Measurements from ENCODE around the gene NRG3.

Gene NRG3

DNA sequence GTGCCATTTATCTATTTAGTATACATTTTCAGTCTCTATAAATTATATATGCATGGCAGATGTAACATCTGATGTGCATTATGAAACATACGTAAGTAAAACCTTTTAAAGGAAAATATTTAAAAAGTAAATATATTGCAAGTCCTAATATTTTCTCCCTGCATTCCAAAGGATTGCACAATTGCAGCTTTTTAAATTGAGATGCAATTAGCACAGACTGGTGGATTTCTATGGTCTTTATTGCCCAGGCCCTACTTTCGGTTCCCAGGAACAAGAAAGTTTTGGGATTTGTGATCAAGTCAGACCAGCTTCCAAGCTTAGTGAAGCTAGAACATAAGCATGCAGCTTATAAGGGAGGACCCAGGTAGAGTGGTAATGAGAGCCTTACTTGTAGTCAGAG lies 337.8 kb downstream of the NRG3 start:
- no peak for DNase-seq (ENCODE audit: low read depth in 3 of 3)

DNA sequence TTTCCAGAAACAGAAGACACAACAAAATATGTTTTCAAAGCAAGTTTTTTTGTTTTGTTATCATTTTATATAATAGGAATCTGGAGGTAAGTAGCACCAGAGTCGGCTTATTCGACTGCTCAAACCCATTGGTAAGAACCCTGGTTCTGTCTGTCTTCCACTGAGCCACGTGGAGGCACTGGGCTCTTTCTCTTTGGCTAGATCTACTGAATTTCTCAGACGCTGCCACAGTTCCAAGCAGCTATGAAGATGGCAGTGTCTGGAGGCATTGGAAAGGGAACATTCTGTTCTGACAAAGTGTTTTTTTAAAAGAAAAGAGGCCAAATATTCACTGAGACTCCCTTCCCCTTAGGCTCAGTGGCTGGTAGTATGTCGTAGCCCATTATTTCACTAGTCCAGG lies 338.8 kb downstream of the NRG3 start:
- no peak for DNase-seq (ENCODE audit: low read depth in 3 of 3)

DNA sequence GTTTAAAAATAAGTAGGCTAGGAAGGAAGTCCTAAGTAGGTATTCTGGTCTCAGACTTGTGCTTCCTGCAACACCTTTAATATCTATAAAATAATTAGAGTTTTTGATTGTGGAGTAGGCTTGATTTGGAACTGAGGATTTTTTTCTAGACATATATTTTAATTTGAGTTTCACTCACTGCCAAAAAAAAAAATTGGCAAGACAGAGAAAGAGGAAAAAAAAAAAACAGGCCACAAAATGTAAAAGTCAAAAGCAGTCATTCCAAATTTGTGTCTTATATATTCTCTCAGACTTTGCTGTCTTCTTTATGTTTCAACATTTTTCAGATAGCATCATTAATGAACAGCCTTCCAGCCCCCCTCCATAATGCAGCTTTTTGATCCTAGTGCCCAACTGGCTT lies 346.1 kb downstream of the NRG3 start:
- no peak for DNase-seq (ENCODE audit: low read depth in 3 of 3)

DNA sequence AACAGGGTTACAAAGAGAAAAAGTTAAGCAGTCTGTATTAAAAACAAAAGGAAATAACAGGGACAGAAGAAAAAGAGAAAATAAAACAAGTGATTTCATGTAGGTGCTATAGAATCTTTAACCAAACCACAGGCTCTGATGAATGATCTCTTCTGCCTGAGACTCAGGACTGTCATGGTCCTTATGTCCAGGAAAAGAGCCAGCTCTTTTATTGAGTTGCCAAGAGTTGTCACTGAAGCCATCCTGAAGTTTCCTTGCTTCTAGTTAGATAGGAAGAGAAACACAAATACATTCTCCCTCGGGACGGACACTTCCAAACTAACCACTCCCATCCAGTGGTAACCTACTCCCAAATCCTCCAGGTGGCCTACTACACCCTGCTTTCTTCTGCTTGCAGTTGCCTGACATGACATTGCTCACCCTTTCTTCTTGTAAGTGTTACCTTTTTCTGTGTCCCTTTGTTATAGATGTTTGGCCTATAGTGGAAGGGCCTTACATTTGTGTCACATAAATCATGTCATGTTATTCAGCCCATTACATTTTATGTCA lies 346.7 kb downstream of the NRG3 start:
- DNase-seq (ENCODE audit: low read depth in 3 of 3) = no peak

DNA sequence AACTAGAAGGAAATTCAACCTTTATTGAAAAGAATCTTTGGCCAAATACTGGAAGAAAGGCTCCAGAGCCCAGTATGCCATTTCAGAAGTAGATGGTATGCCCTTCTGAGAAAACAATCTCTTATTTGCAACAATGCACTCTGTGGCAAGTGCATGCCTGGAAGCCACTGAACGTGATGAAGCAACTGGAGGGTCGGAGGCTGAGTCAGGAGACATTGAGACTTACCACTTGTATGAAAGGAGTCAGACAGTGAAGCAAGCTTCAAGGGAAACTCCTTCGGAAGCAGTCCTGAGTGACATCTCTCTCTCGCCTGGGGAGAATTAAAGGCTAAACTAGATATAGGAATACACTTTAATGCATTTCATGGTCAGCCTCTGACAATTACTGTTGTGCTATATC lies 353.7 kb downstream of the NRG3 start:
- no peak for DNase-seq (ENCODE audit: low read depth in 3 of 3)

DNA sequence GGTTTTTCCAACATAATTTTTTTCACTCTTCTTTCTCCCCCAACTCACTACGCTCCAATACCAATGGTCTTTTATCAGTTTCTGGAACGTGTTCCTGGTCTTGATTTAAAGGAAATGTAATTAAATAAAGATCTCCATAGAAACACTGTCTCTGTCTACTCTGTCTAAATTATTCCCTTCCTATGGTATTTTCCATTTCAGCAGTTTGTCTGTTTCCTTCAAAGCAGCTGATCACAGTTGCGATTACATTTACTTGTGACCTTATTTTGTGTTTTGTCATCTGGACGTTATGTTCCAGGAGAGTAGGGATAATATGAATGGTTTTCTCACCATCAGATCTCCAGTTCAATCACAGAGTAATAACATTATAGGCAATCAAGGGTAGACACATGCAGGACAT lies 359.2 kb downstream of the NRG3 start:
- no peak for DNase-seq (ENCODE audit: low read depth in 3 of 3)

DNA sequence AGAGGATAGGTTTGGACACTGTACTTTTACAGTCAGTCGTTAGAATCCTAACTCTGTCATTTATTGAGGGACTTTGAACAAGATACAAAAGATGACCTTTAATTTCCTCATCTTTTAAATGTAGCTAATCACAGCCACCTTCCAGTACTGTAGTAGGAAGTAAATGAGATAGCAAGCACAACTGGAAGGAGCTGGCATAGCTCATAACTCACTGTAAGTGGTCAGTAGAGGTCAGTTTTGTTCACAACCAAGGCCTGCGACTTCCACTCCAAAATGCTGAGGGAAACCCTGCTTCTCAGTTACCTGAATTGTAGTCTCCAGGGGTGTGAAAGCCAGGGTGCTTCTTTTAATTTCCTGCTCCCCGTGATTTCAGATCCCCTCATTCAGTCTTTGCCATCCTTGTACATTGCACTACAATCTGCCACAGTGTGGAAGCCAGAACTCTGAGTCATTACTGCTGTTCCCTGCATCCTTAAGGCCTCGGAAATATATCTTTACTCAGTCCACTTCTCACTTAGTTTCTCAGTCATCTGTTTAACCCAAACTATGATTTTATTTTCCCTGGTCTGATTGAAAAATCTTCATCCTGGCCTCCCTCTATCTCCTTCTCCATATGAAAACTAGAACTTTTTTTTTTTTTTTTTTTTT lies 361.2 kb downstream of the NRG3 start:
- no peak for DNase-seq (ENCODE audit: low read depth in 3 of 3)

DNA sequence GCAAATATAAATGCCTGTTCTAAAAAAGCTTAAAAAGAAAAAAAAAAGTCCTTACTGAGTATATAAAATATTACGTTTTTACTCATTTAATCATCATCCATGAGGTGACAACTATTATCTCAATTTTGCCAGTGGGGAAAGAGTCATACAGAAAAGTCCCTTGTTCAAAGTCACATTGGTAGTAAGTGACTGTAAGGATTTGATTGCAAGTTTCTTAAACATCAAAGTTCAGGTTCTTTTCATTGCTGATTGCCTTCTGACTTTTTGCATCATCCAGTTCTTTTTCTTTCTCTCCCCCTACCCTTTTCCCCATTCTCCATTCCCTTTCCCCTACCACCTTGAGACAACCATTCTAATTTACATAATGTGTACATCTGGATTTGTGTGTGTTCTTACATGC lies 363.3 kb downstream of the NRG3 start:
- DNase-seq (ENCODE audit: low read depth in 3 of 3) = no peak

DNA sequence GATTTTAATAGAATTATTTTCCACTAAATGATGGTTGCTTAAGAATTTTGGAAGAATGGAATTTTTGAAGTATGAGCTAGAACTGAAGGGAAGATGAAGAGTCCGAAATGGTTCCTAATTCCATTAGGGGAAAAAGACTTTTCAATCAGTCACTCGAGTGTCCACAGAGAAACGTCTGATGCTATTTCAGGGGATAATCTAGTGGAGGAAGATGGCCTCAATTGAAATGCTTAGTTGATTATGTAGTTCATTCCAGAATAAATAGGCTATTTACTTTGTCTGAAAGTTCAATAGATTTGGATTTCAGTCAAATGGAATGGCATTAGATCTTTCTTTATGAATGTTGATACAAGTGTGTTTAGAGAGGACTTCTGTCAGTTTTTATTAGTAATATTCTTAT lies 365.4 kb downstream of the NRG3 start:
- DNase-seq (ENCODE audit: low read depth in 3 of 3) = no peak

DNA sequence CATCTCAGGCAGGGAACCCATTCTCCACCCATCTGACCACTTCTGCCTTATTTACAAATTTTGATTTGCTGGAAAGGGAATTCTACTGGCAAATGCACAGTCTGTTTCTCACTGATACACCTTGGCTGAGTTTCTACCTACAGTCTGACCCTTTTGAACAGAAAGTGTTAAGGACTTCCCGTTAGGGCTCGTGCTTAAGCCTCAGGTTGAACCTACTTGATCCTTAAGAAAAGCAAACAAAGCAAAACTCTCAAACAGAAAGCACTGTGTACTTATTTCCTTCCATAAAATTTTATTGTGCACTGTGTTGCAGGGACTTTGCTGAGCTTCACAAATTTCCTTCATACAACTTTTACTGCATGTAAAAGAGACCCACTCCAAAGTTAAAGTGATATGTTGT lies 367.8 kb downstream of the NRG3 start:
- no peak for DNase-seq (ENCODE audit: low read depth in 3 of 3)

DNA sequence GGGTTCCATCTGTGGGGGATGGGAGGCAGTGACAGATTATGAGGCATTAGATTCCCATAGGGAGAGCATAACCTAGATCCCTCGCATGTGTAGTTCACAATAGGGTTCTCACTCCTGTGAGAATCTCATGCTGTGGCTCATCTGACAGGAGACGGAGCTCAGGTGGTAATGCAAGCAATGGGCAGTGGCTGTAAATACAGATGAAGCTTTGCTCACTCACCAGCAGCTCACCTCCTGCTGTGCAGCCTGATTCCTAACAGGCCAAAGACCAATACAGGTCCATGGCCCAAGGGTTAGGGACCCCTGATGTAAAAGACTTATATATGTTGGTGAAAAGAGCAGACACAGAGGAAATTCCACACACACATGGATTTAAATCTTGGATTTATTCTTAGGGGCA lies 370.2 kb downstream of the NRG3 start:
- DNase-seq (ENCODE audit: low read depth in 3 of 3) = no peak

DNA sequence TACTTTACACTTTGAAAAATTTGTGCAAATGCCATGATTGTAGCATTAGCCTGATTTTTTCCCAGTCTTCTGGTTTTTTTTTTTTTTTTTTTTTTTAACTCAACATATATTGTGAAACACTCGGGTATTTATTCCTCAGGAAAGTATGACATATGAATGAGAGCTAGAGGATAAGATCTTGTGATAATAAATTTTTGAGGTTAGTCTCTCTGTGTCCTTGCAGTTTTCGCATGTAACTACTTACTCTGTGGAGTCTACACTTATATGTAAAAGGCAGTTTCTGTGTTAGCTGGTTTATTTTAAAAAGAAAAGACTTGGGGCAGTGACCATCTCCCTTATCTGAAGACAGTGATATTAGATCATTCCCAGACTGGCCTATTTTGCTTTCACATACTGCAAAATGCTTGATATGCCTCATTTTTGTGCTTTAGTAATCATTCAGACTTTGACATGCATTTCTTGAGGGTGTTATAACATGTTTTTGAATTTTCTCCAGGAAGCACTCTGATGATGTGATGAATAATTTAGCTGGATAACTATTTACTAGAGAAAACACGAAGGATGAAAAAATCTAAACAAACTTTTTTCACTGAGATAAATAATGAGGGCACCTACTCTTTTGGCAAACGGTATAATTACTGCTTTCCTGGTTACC lies 371.0 kb downstream of the NRG3 start:
- no peak for DNase-seq (ENCODE audit: low read depth in 3 of 3)

DNA sequence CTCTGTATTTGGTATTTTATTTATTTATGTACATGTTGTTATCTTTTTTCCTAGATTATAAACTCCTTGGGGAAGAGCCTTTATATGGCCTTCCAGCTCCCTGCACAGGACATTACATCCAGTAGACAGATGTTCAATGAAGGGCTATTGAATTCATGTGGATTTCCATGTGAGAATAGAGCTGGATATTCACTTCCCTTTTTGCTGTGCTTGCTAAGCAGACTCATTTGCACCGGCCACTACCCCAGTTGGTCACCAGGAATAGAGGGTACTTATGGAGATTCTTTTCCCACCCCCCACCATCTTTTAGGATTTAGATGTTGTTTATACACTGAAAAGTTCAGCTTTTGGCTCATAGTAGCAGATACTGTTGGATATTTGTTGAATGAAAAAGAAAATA lies 374.1 kb downstream of the NRG3 start:
- DNase-seq (ENCODE audit: low read depth in 3 of 3) = no peak

DNA sequence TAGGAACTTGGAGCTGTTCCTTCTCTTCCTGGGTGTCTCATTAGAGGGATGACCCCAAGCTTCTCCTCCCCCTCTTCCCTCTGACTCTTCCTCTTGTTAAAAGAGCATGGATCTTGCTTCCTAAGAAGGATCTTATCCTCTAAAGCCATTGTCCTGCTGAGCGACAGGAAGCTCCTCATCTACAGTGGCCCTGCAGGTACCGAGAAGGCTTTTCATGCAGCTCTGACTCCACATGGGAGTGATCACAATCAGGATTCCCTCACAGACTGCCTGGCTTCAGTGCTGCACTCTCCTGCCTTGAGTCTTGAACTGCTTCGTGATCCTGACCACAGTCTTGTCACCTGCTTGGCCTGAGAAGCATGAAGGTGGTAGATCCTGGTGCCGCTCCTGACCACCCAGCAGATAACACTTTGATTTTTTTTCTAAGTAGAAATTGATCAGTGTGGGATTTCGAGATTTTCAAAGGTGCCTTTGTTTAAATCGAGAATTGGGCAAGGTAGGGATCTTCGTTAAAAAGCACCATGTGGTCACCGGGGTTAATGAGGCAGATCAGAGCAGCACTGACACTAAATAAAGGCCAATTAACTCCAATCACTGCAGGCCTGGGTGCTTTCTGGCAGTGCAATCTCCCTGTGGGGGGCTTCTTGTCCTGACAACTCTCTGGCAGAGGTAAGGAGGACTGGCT lies 376.4 kb downstream of the NRG3 start:
- no peak for DNase-seq (ENCODE audit: low read depth in 3 of 3)

DNA sequence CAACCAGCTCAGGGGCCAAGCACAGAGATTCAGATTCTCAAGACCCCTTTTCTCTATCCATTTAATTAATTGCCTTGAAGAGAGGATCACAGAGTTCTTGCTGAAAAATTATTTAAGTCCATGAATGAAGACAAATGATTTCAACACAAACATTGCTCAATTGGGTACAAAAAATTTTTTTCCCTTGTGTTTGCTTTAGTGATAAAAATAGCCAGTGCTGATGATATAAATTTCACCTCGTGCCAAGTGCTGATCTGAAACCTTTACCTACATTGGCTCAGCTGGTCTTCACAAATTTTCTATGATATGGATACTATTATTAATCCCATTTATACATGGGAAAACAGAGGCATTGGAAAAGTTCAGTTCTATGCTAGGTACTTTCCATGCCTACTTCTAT lies 377.1 kb downstream of the NRG3 start:
- no peak for DNase-seq (ENCODE audit: low read depth in 3 of 3)

DNA sequence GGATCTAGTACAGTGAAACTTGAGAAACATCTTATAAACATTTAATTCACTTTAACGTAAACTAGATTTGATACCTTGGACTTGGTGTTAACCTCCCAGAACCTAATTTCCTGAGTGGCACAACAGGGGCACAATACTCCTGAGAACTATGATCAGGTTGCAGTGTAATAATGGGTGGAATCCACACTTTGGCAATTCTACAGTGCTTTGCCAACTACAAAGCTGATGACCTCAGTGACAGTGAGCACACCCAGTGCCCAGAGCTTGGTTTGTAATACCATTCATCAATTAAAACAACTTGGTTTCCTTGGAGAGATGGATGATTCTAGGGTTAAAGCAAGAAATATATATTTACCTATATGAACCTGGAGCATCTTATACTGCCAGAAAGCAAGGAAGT lies 379.2 kb downstream of the NRG3 start:
- DNase-seq (ENCODE audit: low read depth in 3 of 3) = no peak

DNA sequence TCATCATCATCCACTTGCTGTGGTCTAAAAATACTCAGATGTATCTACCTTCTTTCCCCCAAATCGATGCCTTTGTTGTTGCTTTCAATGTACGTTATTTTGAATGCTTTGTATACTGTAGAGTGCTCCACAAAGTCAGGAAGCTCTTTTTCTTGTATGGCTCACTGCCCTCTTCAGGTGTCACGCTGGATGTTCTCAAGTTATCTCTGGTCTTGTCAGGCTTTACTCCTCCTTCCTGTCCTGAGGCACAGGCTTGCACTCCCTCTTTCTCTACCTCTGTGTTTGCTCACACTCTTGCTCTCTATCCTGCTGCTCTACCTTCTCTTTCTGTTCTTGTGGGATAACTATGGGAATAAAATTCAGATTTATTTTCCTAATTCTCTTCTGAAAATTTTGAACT lies 381.3 kb downstream of the NRG3 start:
- DNase-seq (ENCODE audit: low read depth in 3 of 3) = no peak

DNA sequence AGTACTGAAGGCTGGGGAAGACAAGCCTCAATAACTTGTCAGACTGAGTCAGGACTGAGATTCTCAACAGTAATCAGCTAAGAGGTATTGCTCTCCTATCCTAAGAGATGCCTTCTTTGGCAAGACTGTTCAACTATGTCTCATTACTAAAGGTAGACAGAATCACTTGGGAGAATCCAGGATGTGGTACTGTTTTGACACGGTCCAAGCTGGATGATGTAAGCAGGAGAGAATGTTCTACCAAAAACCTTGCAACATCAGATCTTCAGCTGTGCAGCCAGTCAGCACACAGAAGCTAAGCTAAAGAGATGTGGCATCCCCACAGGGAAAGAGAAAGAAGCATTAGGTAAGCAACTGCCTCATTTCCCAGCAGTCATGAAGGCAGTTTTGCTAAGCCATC lies 391.4 kb downstream of the NRG3 start:
- DNase-seq (ENCODE audit: low read depth in 3 of 3) = no peak

DNA sequence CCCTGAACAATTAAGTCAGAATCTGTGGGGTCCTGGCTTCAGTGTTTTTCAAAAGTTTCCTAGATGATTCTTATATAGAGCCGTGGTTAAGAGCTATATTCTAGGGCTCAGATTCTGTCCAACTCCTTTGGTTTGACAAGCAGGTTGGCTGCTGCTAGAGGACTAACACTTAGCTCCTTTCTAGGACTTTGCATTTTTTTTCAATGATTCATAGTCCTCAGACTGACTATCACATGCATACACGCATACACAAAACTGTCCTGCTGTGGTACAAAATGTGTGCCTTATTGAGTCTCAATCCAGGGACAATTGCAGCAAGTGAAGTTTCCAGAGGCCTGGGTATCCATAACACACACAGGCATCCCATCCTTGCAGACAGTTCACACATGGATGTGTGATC lies 392.0 kb downstream of the NRG3 start:
- DNase-seq (ENCODE audit: low read depth in 3 of 3) = no peak

DNA sequence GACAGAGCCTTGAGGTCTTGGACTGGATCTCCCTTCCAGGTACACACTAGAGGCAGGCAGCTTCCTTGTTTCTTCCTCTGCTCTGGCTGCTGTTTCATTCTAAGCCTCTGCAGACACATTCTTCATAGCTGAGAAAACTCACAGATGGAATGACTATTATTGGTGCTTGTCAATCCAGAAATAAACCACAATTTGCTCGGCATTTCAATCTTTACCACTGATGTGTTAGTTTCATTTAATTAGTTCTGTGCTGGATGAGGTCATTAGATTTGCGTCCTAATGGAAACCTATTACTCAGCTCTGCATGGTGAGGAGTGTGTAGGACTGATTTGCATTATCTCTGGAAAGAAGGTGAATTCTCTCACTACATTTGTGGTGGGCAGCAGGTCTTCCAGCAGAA lies 392.5 kb downstream of the NRG3 start:
- no peak for DNase-seq (ENCODE audit: low read depth in 3 of 3)

DNA sequence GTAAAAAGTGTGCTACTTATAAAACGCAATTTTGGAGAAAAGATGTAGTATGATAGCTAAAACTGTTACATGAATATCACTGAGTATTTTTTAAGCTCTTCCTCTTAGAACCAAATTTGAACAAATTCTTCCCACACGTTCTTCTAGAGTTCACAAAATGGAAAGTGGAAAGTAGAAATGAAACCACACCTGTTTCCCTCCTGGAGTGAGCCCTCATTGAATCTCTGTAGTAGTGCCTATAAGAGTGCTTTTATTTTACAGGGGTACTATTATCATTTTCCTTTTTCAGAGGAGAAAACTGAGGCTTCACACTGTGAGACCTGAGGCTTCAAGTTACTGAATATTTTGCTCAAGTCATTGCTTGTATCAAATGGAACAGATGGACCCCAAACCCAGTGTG lies 393.0 kb downstream of the NRG3 start:
- DNase-seq (ENCODE audit: low read depth in 3 of 3) = no peak

DNA sequence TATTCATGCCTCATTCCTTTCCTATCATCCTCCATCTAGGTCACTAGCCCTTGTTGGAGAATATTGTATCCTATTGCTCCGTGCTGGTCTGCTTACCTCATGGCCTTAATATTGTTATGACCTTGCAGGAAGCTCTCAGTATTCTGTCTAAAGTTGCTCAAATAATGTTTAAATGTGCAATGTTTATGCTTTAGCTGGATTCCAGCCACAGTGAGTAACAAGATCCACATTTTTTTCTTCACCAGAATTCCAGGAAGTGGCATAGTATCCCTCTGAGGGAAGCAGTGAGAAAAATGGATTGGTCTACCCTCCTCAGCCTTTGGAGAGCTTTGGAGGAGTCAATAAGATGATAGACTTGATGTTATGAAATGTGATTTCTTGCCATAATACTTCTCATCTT lies 402.6 kb downstream of the NRG3 start:
- DNase-seq (ENCODE audit: low read depth in 3 of 3) = no peak

Measured in stimulated activated CD4-positive, alpha-beta T cell treated with anti-CD3 and anti-CD28 coated beads, TNF-alpha, amount 100 ng/mL, for 48 hours (primary cell).